Tibial artery (tissue), 4 donors: Measurements from ENCODE around the gene FREM1.

Source experiments
- DNase-seq, 2 donors: peaks; one replicate each; pipeline ENCODE4 v3.0.0-alpha.2; 2019
- H3K27ac ChIP-seq, 2 donors: fragments of 200-600 bp; sonication (generic) in 1 of 2; 1 replicate in 1 of 2; 2 replicates in 1 of 2; pipeline ENCODE4 v1.5.1; 2018 to 2019; ENCODE audit warnings: mild to moderate bottlenecking in 1 of 2
- H3K27me3 ChIP-seq, 2 donors: fragments of 200-600 bp; sonication (generic) in 1 of 2; one replicate each; pipeline versions ENCODE4 v1.5.1 to v1.6.0; 2016 to 2019
- H3K36me3 ChIP-seq, 3 donors: fragments of 200-600 bp; sonication (generic) in 2 of 3; one replicate each; pipeline ENCODE4 v1.5.1; 2016 to 2019; ENCODE audit warnings: mild to moderate bottlenecking in 2 of 3
- H3K4me1 ChIP-seq, 4 donors: fragments of 200-600 bp; sonication (generic) in 2 of 4; 1 replicate in 3 of 4; 2 replicates in 1 of 4; pipeline ENCODE4 v1.5.1; 2016 to 2019
- H3K4me3 ChIP-seq, 2 donors: fragments of 200-600 bp; sonication (generic) in 1 of 2; 1 replicate in 1 of 2; 2 replicates in 1 of 2; pipeline ENCODE4 v1.5.1; 2018 to 2019; ENCODE audit warnings: mild to moderate bottlenecking in 2 of 2
- H3K9me3 ChIP-seq, 3 donors: fragments of 200-600 bp; sonication (generic) in 1 of 3; one replicate each; pipeline ENCODE4 v1.5.1; 2016 to 2019
- intact Hi-C: fragments of 100-400 bp; cut with DNase I; formaldehyde crosslinking; loops from one replicate; pipeline ENCODE4 v1.15.0; 2023; ENCODE audit warnings: low total_unique reads
- TF ChIP-seq, protein P1 (sequence below), 2 experiments: fragments of 200-600 bp in 1 of 2; fragments of 450-650 bp in 1 of 2; IDR thresholded peaks; one replicate each; pipeline ENCODE4 v1.5.1; 2017 to 2019; ENCODE audit warnings: antibody characterized with exemption in 2 of 2, mild to moderate bottlenecking in 1 of 2, moderate library complexity in 1 of 2

FREM1 gene

DNA sequence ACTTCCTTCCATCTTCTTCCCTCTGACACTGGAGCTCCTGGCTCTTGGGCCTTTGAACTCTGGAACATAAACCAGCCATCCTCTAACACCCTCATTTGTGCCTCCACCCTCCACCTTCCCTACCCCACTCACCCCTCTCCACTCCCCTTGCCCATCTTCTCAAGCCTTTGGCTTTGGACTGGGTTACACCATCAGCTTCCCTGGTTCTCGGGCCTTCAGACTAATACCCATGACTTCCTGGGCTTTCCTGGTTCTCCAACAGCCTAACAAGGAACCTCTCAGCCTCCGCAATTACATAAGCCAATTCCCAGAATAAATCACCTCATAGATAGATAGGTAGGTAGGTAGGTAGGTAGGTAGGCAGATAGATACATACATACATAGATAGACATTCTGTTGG is 67.1 kb downstream of the FREM1 start:
- Histone ChIP-seq H3K36me3 (peaks cover 14 to 43% (median 26%) of the 10 kb centered on the region in 3 donors), H3K4me1 (no peaks in the 10 kb centered on the region), H3K27ac (no peak overlapping the region), H3K4me3 (no peak overlapping the region), H3K9me3 (no peaks in the 10 kb centered on the region), H3K27me3 (no peaks in the 10 kb centered on the region)
- DNase-seq = no peak
- intact Hi-C loops = no loop called here
- TF ChIP-seq, protein P1, sequence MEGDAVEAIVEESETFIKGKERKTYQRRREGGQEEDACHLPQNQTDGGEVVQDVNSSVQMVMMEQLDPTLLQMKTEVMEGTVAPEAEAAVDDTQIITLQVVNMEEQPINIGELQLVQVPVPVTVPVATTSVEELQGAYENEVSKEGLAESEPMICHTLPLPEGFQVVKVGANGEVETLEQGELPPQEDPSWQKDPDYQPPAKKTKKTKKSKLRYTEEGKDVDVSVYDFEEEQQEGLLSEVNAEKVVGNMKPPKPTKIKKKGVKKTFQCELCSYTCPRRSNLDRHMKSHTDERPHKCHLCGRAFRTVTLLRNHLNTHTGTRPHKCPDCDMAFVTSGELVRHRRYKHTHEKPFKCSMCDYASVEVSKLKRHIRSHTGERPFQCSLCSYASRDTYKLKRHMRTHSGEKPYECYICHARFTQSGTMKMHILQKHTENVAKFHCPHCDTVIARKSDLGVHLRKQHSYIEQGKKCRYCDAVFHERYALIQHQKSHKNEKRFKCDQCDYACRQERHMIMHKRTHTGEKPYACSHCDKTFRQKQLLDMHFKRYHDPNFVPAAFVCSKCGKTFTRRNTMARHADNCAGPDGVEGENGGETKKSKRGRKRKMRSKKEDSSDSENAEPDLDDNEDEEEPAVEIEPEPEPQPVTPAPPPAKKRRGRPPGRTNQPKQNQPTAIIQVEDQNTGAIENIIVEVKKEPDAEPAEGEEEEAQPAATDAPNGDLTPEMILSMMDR (IDR thresholded peaks at IDR 0.05) = no peak

DNA sequence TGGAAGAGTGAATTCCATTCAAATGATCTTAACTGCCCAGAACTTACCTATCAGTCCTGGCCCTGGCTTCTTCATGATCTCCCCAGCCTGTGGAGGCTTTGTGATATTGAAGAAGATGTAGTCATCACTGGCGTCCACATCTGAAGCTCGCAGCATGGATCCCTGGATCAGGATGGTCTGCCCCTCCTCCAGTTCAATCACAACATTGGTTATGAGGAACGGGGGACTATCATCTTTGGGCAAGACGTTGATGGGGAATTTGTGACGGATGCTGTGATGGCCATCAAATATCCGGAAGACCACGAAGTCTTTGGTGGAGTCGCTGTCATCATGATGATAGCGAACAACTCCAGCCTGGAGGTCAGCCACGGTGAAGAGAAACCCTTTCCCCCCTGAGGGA is 68.0 kb downstream of the FREM1 start:
- TF ChIP-seq, protein P1 (IDR thresholded peaks at IDR 0.05) = no peak
- intact Hi-C loops = no loop called here
- Histone ChIP-seq H3K4me3 (no peak overlapping the region), H3K27ac (no peak overlapping the region), H3K4me1 (no peaks in the 10 kb centered on the region), H3K9me3 (no peaks in the 10 kb centered on the region), H3K27me3 (no peaks in the 10 kb centered on the region), H3K36me3 (peaks cover 7 to 36% (median 26%) of the 10 kb centered on the region in 3 donors)
- no peak for DNase-seq

DNA sequence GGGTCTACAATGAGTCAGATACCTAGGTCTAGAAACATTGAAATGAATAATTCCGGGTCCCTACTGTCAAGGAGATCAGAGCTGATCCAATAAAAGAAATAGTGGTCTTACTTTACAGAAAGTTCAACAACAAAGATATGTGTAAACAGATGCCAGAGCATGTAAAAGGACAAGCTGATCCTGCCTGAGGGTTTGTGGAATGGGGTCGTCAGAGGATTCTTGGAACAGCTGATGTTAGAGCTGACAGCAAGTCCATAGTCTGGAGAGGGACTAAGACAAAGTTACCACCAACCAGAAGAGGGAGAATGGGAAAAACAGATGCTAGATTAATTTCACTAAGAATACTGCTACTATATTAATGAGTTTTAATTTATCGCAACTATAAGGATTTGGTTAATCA is 71.5 kb downstream of the FREM1 start:
- Histone ChIP-seq H3K4me1 (no peaks in the 10 kb centered on the region), H3K9me3 (no peaks in the 10 kb centered on the region), H3K27ac (no peak overlapping the region), H3K36me3 (peaks cover 0 to 19% (median 15%) of the 10 kb centered on the region in 3 donors), H3K27me3 (no peaks in the 10 kb centered on the region), H3K4me3 (no peak overlapping the region)
- TF ChIP-seq, protein P1 (IDR thresholded peaks at IDR 0.05) = no peak
- intact Hi-C loops = no loop called here
- DNase-seq = no peak

DNA sequence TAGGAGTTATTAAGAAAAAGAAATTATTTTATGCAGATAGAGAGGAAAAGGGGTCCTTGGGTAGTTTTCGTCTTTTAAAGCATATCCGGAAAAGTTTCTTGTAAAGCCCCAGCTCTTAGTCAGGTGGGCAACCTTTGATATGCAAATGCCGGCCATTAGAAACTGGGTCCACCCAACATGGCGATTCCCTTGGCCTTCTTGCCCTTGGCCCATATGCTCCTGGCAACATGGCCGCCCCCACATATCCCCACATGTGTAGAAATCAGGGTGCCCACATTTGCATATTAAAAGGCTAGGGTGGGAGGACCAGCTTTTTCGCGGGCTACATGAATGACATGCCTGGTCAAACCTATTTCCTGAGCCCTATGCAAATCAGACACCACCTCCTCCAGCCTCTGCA is 73.3 kb downstream of the FREM1 start:
- no peaks in the 10 kb centered on the region for H3K27me3 ChIP-seq
- H3K4me1 ChIP-seq = no peaks in the 10 kb centered on the region
- peaks cover 0 to 12% (median 9%) of the 10 kb centered on the region in 3 donors for H3K36me3 ChIP-seq
- H3K27ac ChIP-seq = no peak overlapping the region
- no peak for DNase-seq
- intact Hi-C loops = no loop called here
- no peaks in the 10 kb centered on the region for H3K9me3 ChIP-seq
- no peak overlapping the region for H3K4me3 ChIP-seq
- TF ChIP-seq, protein P1 (IDR thresholded peaks at IDR 0.05) = no peak

DNA sequence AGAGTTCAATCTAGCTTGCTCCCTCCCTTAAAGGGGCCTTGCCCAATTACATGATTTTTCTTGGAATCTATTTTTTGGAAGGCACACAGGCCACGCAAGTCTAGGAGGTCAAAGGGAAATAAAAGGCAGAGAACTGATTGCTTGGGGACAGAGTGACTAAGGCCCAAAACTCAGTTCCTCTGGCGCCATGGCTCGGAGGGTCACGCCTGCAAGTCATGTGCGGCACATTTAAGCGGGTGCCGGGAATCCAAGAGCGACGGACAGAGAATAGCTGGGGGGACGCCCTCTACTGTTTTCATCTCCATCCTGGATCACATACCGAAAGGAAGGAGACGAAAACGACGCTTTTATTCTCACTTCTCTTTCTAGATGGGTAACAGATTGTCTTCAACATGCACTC is 78.6 kb downstream of the FREM1 start:
- Histone ChIP-seq H3K27ac (no peak overlapping the region), H3K4me1 (no peaks in the 10 kb centered on the region), H3K36me3 (peaks cover 6 to 18% (median 9%) of the 10 kb centered on the region in 3 donors), H3K27me3 (no peaks in the 10 kb centered on the region), H3K4me3 (no peak overlapping the region), H3K9me3 (no peaks in the 10 kb centered on the region)
- TF ChIP-seq, protein P1 (IDR thresholded peaks at IDR 0.05) = no peak
- DNase-seq = no peak
- intact Hi-C loops = no loop called here

DNA sequence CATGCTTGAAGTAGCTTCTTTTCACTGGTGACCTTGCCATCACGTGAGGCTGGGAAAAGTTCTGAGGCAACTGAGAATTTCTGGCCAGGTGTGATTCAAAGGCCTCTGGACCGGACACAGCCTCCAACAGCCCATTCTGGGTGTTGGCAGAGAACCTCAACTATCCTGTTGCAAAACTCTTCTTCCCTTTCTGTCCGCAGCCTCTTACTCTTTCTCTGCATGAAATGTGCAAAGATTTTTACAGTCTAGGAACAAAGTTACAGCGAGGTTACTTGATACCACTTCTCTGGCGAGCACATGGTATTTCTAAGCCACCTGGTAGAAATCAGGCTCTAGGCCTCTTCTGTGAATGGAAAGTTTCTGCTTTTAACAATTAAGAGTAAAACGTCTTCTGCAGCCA is 79.2 kb downstream of the FREM1 start:
- Histone ChIP-seq H3K9me3 (no peaks in the 10 kb centered on the region), H3K36me3 (peaks cover 6 to 18% (median 10%) of the 10 kb centered on the region in 3 donors), H3K27me3 (no peaks in the 10 kb centered on the region), H3K27ac (no peak overlapping the region), H3K4me3 (no peak overlapping the region), H3K4me1 (no peaks in the 10 kb centered on the region)
- intact Hi-C loops = no loop called here
- TF ChIP-seq, protein P1 (IDR thresholded peaks at IDR 0.05) = no peak
- DNase-seq = no peak
